Endothelial cell of umbilical vein (primary cell): Measurements from ENCODE around the gene SAMMSON. TPM values are rescaled to one million over a fixed set of nuclear protein-coding genes. Genes with fewer than 3 reads are reported as not detected.

Source experiments
- BruUV-seq: library from RNA; stranded (reverse); fragments of 400-500 nt; replicated peaks from 2 replicates; lab custom pipeline; 2021; lab: Mats Ljungman, UMichigan
- CTCF ChIA-PET: fragments of 300-600, 350-600 bp; sonication (Branson Sonifier 250); formaldehyde crosslinking; loops from one replicate; lab custom pipeline; 2021; ENCODE audit warnings: antibody characterized with exemption, inconsistent platforms; lab: Charles Lee
- POLR2A ChIA-PET: fragments of 300-600, 350-600 bp; sonication (Branson Sonifier 250); formaldehyde crosslinking; loops from one replicate; lab custom pipeline; 2021; ENCODE audit warnings: antibody characterized with exemption, inconsistent platforms; lab: Charles Lee
- DNase-seq: peaks from one replicate; pipeline ENCODE4 v3.0.0-alpha.2; 2011; ENCODE audit warnings: low read depth, low spot score
- FAIRE-seq: peaks from 2 replicates; lab custom pipeline; 2011; peaks lifted over from hg19 to GRCh38; lab: Jason Lieb, UNC
- H2AFZ ChIP-seq: 2 replicates; pipeline ENCODE4 v1.6.0; 2012; ENCODE audit warnings: low read depth, low read length, control low read depth, inconsistent platforms
- H3K27ac ChIP-seq: 2 replicates; pipeline ENCODE4 v1.5.1; 2011; ENCODE audit warnings: low read depth, mild to moderate bottlenecking, control low read depth, low read length, moderate library complexity; ENCODE audit not compliant: insufficient read depth
- H3K27me3 ChIP-seq, 2 experiments: 2 replicates each; pipeline versions ENCODE4 v1.6.0 to v1.6.1; 2011; ENCODE audit warnings: low read length in 2 of 2, mixed read lengths in 1 of 2; ENCODE audit not compliant: control insufficient read depth in 2 of 2, insufficient read depth in 2 of 2
- H3K36me3 ChIP-seq, 2 experiments: 2 replicates in 1 of 2; 3 replicates in 1 of 2; pipeline ENCODE4 v1.5.1; 2011; ENCODE audit warnings: low read length in 2 of 2, mild to moderate bottlenecking in 1 of 2, moderate library complexity in 1 of 2; ENCODE audit not compliant: control insufficient read depth in 2 of 2, insufficient read depth in 2 of 2; ENCODE audit errors: extremely low read depth in 1 of 2
- H3K4me1 ChIP-seq: 3 replicates; pipeline ENCODE4 v1.5.1; 2011; ENCODE audit warnings: mild to moderate bottlenecking, low read length; ENCODE audit not compliant: control insufficient read depth, insufficient read depth; ENCODE audit errors: extremely low read depth
- H3K4me2 ChIP-seq: 2 replicates; pipeline ENCODE4 v1.6.1; 2011; ENCODE audit warnings: low read length, control low read depth, mixed read lengths; ENCODE audit not compliant: insufficient read depth
- H3K4me3 ChIP-seq, 3 experiments: fragments of 200-600 bp in 1 of 3; sonication (generic), shearing (Covaris generic) in 1 of 3; replicated peaks in 1 of 3; 2 replicates each; pipeline ENCODE4 v1.5.1; 2011 to 2016; ENCODE audit warnings: control low read depth in 3 of 3, low read length in 3 of 3, mild to moderate bottlenecking in 2 of 3, inconsistent platforms in 1 of 3, low read depth in 1 of 3, moderate library complexity in 1 of 3; ENCODE audit not compliant: insufficient read depth in 1 of 3
- H3K79me2 ChIP-seq: 2 replicates; pipeline ENCODE4 v1.6.0; 2012; ENCODE audit warnings: low read length, inconsistent platforms; ENCODE audit not compliant: control insufficient read depth, insufficient read depth
- H3K9ac ChIP-seq: replicated peaks from 2 replicates; pipeline ENCODE3; 2011; ENCODE audit warnings: low read length, control low read depth; ENCODE audit not compliant: insufficient read depth; ENCODE audit errors: extremely low read depth
- H3K9me1 ChIP-seq: replicated peaks from 3 replicates; pipeline ENCODE4 v1.6.0; 2011; ENCODE audit warnings: mild to moderate bottlenecking, low read length; ENCODE audit not compliant: control insufficient read depth, insufficient read depth; ENCODE audit errors: extremely low read depth
- H3K9me3 ChIP-seq: replicated peaks from 2 replicates; pipeline ENCODE4 v1.5.1; 2012; ENCODE audit warnings: low read length, inconsistent platforms; ENCODE audit not compliant: control insufficient read depth, insufficient read depth
- H4K20me1 ChIP-seq: replicated peaks from 2 replicates; pipeline ENCODE3; 2011; ENCODE audit warnings: mild to moderate bottlenecking, low read length; ENCODE audit not compliant: control insufficient read depth, insufficient read depth; ENCODE audit errors: extremely low read depth
- CTCF ChIP-seq, 2 donors: IDR thresholded peaks; 1 replicate in 1 of 2; 2 replicates in 1 of 2; pipeline ENCODE4 v1.5.1; 2011; ENCODE audit warnings: low read length in 2 of 2, mild to moderate bottlenecking in 2 of 2, moderate library complexity in 2 of 2, control low read depth in 1 of 2, inconsistent platforms in 1 of 2, low read depth in 1 of 2; ENCODE audit not compliant: insufficient read depth in 1 of 2; ENCODE audit errors: extremely low read depth in 1 of 2
- EZH2 ChIP-seq: IDR thresholded peaks from 2 replicates; pipeline ENCODE4 v1.6.1; 2012; ENCODE audit warnings: borderline replicate concordance, low read depth, mild to moderate bottlenecking, moderate library complexity, low read length, inconsistent platforms; ENCODE audit not compliant: severe bottlenecking
- FOS ChIP-seq: IDR thresholded peaks from 2 replicates; pipeline ENCODE4 v1.6.1; 2011; ENCODE audit warnings: mild to moderate bottlenecking, low read length, moderate library complexity, borderline replicate concordance; ENCODE audit not compliant: insufficient read depth
- GATA2 ChIP-seq: IDR thresholded peaks from 2 replicates; pipeline ENCODE4 v1.7.0; 2011; ENCODE audit warnings: low read depth, mild to moderate bottlenecking, moderate library complexity, mixed read lengths, low read length; ENCODE audit not compliant: insufficient read length, insufficient read depth
- JUN ChIP-seq: IDR thresholded peaks from 2 replicates; pipeline ENCODE4 v1.6.1; 2011; ENCODE audit warnings: borderline replicate concordance, low read depth; ENCODE audit not compliant: insufficient read length, insufficient read depth
- MYC ChIP-seq: IDR thresholded peaks from one replicate; pipeline ENCODE4 v1.6.1; 2011; ENCODE audit warnings: mild to moderate bottlenecking, low read depth, low read length
- POLR2A ChIP-seq: IDR thresholded peaks from 2 replicates; pipeline ENCODE4 v1.6.1; 2012; ENCODE audit warnings: low read depth, mild to moderate bottlenecking, control low read depth, low read length
- POLR2AphosphoS5 ChIP-seq: IDR thresholded peaks from 2 replicates; pipeline ENCODE4 v1.6.1; 2012; ENCODE audit warnings: low read depth, mild to moderate bottlenecking, control low read depth, low read length, moderate library complexity; ENCODE audit not compliant: insufficient read depth
- dilution Hi-C: fragments of 300-500 bp; cut with MboI; formaldehyde crosslinking; loops from one replicate; pipeline ENCODE4 v1.15.0; 2019; ENCODE audit warnings: low sequenced_read_pairs; ENCODE audit not compliant: extremely low pct_ligation_motif_present
- intact Hi-C: fragments of 100-400 bp; cut with micrococcal nuclease; formaldehyde crosslinking; loops from one replicate; pipeline ENCODE4 v1.10.0; 2022
- polyA plus RNA-seq, 4 experiments: library from polyadenylated mRNA; depleted of rRNA in 3 of 4; stranded (reverse) in 3 of 4; unstranded in 1 of 4; fragments of >200 nt; gene quantifications; 2 replicates each; pipeline versions ENCODE4 v1.2.1 to v1.2.3, GENCODE V29; 2011 to 2012; ENCODE audit warnings: missing spikeins in 1 of 4
- total RNA-seq: library from RNA; stranded (reverse); gene quantifications from 2 replicates; pipeline ENCODE4 v1.2.3, GENCODE V29; 2021
- TF ChIP-seq, protein P1 (sequence below): IDR thresholded peaks from 2 replicates; pipeline ENCODE4 v1.6.1; 2011; ENCODE audit not compliant: insufficient read depth, insufficient read length

SAMMSON gene
- total and polyA plus RNA-seq, 2 donors (not counting 3 experiments of a cell fraction or from before 2014, with no cell fraction given), result not detected

- no TSS peak for BruUV-seq
- Histone ChIP-seq H3K4me2 (no peak overlapping the region), H3K27me3 (peaks cover 0 to 2% of the 10 kb centered on the region in 2 experiments), H3K36me3 (no peaks in the 10 kb centered on the region), H4K20me1 (no peaks in the 10 kb centered on the region), H3K4me3 (no peak overlapping the region), H3K9me1 (no peaks in the 10 kb centered on the region), H3K27ac (no peak overlapping the region), H2AFZ (no peak overlapping the region), H3K9me3 (no peaks in the 10 kb centered on the region), H3K9ac (no peak overlapping the region), H3K4me1 (no peaks in the 10 kb centered on the region), H3K79me2 (no peaks in the 10 kb centered on the region)
- dilution Hi-C loops, result no loop called here
- DNase-seq, result no peak
- CTCF ChIA-PET, result no interaction called here
- POLR2A ChIA-PET, result no interaction called here
- TF ChIP-seq POLR2A, result no peak
- no peak for TF ChIP-seq MYC
- TF ChIP-seq, protein P1, sequence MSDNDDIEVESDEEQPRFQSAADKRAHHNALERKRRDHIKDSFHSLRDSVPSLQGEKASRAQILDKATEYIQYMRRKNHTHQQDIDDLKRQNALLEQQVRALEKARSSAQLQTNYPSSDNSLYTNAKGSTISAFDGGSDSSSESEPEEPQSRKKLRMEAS, result no peak
- TF ChIP-seq FOS, result no peak
- no peak for TF ChIP-seq EZH2
- TF ChIP-seq GATA2, result no peak
- TF ChIP-seq POLR2AphosphoS5, result no peak
- TF ChIP-seq JUN, result no peak
- no peak for TF ChIP-seq CTCF (IDR thresholded peaks at IDR 0.05; ENCODE audit: extremely low read depth in 1 of 2, insufficient read depth in 1 of 2, low read depth in 1 of 2, low read length in 2 of 2)
- intact Hi-C loops, result no loop called here
- FAIRE-seq, result no peak
These were observed 40.9 kb downstream of the SAMMSON start for GRCh38 chr3:70040386-70040785.
